Measurements from ENCODE around the gene CACHD1.

DNA sequence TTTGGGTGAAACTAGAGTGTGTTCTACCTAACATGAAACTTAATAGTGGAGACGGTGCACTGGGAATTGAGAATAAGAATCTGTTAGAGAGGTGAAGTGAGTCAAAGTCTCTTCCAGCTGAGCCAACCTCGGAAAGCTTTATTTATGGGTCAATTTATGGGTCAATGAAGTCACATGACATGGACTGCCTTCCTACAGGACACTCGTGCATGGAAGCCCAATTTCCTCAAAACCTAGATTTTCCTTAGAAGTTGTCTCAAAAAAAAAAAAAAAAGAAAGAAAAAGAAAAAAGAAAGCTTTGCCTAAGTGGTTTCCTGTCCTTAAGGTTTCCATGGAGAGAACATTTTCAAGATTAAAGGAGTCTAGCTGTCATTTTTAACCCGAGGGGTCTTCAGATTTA lies 26.7 kb downstream of the CACHD1 start:
- TF ChIP-seq, protein P1, sequence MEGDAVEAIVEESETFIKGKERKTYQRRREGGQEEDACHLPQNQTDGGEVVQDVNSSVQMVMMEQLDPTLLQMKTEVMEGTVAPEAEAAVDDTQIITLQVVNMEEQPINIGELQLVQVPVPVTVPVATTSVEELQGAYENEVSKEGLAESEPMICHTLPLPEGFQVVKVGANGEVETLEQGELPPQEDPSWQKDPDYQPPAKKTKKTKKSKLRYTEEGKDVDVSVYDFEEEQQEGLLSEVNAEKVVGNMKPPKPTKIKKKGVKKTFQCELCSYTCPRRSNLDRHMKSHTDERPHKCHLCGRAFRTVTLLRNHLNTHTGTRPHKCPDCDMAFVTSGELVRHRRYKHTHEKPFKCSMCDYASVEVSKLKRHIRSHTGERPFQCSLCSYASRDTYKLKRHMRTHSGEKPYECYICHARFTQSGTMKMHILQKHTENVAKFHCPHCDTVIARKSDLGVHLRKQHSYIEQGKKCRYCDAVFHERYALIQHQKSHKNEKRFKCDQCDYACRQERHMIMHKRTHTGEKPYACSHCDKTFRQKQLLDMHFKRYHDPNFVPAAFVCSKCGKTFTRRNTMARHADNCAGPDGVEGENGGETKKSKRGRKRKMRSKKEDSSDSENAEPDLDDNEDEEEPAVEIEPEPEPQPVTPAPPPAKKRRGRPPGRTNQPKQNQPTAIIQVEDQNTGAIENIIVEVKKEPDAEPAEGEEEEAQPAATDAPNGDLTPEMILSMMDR (IDR thresholded peaks at IDR 0.05), result no peak
- no peak for TF ChIP-seq POLR2A (IDR thresholded peaks at IDR 0.05)

All from body of pancreas (tissue), 4 donors.